HG02588 (cell line): ENCODE data around the gene HADHA.
"Not testable (repeated sequence)": the region's sequence is repeated elsewhere in the genome, so short reads cannot be mapped to it uniquely, and the experiment has no call there.

Experiments
- ATAC-seq: cut with Tn5 transposase; IDR thresholded peaks from one replicate; pipeline ENCODE4 v1.9.1; 2021; ENCODE audit warnings: mild to moderate bottlenecking, moderate library complexity; ENCODE audit not compliant: unreplicated experiment

HADHA gene

DNA sequence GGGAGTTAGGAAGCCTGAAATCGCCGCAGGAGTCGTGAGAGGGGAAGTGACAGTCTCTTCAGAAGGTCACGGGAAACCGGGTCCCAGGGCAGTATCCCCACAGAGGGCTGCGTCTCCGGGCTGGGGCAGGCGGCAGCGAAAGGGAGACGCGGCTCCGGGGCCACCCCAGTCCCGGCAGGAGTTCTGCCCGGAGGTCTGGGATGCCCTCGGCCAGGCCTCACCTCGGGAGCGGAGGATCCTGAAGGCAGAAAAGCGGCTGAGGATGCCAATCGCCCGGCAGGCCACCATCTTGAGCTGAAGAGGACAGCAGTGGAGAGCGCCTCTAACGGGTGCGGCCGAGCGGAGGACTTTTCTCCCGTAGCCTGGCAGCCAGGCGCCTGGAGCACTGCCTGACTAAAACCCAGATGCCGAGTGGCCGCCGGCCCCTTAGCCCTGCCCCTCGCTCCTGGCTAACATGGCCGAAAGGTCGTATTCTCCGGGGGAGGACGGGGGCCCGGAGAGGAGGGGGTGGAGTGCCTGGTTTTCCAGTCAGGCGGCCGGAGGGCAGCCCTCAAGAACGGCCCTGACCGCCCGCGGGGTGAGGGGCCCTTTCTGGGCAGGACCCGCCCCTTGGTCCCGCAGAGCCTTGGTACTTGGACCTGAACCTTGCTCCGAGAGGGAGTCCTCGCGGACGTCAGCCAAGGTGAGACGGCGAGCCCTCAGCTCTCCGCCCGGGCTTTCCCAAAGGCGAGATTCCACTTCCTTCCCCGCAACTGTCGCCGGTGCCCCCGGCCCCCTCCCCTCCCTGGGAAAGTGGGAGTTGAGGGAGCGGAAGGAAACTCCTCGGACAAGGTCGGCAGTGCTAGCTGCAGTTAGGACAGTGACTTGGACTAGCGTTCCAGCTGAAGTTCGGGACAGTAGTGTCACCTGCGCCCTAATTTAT is at the start of gene HADHA, which contains the start of gene HADHB:
TSS of gene HADHA (minus strand) at position 324 of the 922 bp plus-strand sequence. CDS start at position 288, 36 bp downstream.
TSS of gene HADHB (plus strand) at position 631 of the 922 bp plus-strand sequence. CDS start 9,316 bp downstream, outside the sequence.
- peak; percentile 69 for ATAC-seq

DNA sequence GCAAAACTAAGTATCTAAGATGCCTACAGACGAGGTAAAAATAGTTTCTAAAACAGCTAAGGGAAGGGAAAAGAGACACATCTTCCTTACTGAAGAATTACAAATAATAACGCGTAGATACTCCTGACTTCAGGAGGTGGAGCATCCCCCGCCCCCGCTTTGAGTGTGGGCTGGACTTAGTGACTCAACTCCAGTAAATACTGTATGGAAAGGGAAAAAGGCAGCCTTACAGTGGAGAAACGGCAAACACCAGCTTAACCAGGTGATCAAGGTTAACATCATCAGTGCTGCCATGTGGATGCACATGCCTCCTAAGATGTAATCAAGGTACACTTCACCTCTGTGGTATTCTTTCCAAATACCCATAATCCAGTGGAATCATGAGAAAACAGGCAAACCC is 48.2 kb upstream of the HADHA start:
- no peak for ATAC-seq

DNA sequence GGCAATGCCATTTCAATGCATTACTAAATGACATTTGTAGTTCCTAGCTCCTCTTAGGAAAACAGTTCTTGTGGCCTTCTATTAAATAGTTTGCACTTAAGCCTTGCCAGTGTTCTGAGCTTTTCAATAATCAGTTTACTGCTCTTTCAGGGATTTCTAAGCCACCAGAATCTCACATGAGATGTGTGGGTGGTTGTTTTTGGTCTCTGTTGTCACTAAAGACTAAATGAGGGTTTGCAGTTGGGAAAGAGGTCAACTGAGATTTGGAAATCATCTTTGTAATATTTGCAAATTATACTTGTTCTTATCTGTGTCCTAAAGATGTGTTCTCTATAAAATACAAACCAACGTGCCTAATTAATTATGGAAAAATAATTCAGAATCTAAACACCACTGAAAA is 45.6 kb upstream of the HADHA start:
- ATAC-seq, result no peak

DNA sequence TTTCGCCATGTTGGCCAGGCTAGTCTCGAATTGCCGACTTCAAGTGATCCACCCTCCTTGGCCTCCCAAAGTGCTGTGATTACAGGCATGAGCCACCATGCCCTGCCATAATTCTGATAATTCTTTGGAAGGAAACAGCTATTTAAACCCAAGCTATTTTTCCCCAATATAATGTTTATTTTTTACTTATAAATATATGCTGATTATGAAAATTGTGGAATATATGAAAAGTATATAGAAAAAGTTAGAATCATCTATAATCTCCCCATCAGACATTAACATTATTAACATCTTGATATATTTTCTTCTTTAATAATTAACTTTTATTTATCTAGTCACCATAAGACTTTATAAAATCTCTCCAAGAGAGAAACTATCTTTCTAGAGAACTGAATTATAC is 41.5 kb upstream of the HADHA start:
- ATAC-seq, result no peak

DNA sequence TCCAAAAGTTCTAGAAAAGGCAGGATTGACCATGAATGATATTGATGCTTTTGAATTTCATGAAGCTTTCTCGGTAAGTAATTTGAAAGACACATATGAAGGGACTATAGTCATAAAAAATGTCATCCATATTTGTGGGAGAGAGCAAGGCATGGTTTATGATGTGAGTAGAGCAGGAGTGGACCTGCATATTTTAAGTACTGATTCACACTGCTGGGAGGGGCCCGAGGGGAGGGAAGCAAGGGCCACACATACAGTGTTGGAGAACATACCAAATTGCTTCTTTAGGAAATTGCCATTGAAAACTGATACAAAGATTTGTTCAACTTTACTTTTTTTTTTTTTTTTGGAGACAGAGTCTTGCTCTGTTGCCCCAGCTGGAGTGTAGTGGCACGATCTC is 39.7 kb upstream of the HADHA start:
- no peak for ATAC-seq

DNA sequence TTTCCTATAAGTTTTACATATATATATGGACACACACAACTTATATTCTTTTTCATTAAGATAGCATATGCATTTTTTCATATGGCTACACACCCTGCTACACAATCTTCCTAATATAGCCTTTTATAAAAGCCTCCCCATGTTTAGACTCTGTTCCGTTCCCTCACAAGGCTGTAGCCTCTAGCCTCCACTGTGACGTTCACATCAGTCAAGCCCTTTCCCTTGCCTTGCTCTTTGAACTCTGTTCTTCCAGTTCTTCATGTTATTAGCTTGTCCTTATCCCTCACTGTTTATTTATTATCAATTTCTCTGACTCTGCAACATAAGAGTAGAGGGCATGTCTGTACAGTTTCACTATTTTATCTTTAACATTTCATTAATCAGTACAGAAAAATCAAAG is 39.2 kb upstream of the HADHA start:
- ATAC-seq, result no peak

DNA sequence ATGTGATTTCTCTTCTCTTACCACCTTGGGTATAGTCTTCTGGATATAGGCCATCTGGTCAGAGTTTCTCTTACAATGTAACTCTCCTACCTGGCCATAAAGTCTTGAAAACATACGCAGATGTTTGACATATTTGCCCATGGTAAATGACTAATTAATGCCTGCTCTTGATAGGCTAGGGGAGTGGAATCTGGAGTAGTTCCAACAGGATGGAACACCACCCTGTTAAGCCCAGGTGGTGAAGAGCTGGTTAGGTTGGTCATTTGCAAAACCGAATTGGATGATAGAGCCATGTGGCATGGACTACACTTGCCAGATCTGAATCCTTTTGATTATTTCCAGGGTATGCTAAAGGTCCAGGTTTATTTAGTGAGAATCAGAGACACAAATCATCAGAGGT is 36.8 kb upstream of the HADHA start:
- ATAC-seq, result no peak

DNA sequence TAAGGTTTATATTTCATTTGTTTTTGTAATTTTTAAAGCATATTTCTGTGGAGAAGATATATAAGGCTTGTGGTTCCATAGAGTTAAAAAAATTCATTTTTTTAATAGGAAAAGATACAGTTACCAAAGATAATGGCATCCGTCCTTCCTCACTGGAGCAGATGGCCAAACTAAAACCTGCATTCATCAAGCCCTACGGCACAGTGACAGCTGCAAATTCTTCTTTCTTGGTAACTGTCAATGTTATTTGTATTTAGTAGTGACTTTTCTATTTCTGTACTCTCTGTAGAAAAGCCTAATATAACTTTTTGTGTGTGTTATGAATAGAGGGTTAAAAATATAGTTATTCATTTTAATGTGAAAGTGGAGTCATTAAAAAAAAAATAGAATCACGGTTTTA is 35.5 kb upstream of the HADHA start:
- no peak for ATAC-seq

DNA sequence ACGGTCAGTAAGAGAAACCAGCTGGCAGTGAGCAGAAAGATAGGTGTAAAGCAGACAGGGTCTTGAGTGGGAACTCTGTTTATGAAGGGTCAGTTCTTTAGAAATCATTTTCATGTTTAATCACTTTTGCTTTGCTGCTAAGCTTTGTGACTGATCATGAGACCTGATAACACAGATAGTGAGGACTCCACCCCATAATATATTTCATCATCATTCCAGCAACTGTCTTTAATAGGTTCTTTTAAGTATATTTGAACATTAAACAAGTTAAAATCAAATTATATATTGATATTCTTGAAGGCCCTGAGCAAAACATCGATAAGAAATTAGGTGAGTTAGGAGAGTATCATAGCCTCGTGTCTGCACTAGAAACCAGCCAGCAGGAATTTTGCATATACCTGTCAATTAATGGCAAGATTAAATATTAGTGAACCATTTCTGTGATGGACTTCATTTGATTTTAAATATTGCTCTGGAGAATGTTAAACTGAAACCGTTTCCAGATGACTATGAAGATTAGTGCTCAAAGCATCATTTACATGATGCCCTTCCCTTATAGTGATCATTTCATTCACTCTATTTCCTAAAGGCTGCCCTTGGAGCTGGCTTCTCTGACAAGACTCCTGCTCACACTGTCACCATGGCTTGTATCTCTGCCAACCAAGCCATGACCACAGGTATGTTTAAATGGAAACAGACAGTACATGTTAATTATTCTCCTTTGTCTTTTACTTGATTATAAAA is 32.2 kb upstream of the HADHA start:
- ATAC-seq, result no peak

DNA sequence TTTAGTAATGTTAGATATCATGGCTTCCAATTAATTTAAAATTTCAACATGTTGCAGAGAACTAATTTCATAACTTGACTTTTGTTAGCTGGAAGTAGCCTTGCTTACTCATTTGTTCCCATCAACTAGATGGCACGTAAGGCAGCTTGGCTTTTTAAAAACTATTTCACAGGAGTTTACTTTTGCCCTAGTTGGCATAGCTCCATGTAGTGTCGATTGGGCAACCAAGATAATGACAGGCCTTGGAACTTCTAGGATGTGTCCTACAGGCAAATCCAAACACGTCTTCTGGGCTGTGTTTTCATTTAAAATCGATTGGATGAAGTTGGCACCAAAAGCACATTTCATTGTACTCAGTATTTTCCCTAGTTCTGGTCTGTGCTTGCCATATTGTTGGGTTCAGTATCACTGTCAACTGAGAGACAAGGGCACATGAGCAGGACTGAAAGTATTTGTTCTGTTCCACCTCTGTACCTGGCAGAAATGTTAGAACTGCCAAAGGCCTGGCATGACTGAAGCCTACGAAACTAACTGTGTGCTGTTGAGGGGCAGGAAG is 29.7 kb upstream of the HADHA start:
- no peak for ATAC-seq

DNA sequence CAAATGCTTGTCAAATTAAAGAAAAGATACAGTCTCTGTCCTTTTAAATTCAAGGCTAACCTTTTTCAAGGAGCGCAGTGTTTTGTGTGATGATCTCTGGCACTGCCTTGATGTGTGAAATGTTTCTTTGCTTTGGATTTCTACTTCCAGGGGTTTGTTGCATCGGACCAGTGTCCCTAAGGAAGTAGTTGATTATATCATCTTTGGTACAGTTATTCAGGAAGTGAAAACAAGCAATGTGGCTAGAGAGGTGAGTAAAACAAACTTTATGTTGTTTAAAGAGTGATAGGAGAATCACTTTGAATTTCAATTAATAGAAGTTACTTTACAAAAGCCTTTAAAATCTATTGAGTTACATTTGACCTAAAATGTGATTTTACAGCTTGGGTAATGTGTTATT is 29.1 kb upstream of the HADHA start:
- no peak for ATAC-seq

DNA sequence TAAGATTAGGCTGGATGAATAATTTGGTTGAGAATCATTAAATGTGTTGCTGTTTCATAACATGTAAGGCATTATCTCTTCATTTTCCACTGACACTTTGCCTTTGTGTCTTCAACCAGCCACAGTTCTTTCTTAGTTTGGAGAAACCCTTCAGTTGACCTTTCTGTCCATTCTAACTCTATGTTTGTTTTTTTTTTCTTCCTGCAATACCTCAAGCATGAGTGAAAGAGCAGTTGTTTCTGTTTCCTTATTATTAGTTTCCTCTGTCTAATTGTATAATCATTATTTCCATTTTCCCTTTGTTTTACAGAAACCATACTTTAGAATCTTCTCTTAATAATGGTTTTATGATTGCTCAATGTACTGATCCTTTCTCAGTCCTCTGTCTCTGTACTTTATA is 25.9 kb upstream of the HADHA start:
- no peak for ATAC-seq

DNA sequence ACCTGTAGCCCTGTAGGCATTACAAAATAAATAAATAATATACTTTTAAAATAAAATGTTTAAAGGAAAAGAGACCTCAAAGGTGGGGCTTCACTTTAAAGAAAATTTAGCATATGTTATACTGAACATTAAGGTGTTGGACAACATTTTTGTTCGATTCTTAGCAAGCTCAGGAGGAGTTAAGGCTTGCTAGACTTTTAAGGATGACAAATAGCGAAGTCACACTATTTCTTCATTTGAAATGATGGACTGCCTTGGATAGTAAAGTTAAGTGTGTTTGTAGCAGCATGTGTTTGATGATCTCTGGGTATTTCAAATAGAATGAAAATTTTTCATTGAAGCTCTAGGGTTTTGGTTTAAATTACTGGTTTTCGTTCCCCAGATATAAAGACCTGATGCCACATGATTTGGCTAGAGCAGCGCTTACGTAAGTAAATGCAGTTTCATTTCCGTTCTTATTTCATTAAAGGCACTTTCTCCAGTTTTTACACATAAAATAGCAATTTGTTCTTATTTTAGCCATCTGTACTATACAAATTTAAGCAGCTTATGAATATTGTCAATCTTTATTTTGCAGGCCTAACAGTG is 25.2 kb upstream of the HADHA start:
- ATAC-seq, result no peak

DNA sequence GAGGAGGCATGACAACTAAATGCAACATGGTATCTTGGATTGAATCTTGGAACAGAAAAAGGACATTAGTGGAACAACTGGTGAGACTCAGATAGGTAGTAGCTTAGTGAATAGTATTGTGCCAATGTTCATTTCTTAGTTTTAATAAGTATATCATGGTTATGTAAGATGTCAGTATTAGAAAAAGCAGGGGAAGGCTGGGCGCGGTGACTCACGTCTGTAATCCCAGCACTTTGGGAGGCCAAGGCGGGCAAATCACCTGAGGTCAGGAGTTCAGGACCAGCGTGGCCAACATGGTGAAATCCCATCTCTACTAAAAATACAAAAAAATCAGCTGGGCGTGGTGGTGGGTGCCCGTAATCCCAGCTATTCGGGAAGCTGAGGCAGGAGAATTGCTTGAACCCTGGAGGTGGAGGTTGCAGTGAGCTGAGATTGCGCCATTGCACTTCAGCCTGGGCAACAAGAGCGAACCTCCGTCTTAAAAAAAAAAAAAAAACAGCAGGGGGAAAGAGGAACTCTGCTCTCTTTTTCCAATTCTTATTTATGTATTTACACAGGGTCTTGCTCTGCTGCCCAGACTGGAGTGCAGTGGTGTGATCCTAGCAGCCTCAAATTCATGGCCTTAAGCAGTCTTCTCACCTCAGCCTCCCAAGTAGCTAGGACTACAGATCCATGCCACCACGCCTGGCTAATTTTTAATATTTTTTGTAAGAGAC is 24.4 kb upstream of the HADHA start:
- not testable (repeated sequence) for ATAC-seq

DNA sequence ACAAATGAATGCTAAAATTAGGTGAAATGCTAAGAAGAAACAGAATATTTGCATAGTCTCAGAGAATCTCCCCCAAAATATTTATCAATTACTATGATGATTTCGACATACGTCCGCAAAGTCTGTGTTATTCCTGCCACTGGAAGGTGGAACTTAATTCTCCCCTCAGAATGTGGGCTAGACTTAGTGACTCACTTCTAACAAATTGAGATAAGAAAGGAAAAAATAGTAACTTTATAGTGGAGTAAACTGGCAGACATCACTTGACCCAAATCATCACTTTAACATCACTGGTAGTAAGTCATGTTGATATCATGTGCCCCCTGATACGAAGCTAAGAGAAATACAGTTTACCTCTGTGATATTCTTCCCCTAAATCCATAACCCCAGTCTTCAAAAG is 23.8 kb upstream of the HADHA start:
- ATAC-seq, result no peak

DNA sequence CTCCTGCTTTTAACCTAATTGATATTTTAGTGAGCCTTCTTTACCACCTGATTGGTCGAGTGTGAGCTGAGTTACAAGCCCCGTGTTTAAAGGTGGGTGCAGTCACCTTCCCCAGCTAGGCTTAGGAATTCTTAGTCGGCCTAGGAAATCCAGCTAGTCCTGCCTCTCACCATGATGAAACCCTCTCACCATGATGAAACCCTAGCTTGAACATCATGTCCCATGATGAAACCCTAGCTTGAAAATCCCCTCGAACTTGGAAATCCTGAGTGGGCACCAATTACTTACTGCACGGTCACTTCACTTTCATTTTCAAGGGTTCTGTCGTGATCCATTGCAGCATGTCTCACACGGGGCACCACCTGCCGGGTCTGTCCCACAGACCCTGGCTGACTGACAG is 14.4 kb upstream of the HADHA start:
- ATAC-seq, result not testable (repeated sequence)

DNA sequence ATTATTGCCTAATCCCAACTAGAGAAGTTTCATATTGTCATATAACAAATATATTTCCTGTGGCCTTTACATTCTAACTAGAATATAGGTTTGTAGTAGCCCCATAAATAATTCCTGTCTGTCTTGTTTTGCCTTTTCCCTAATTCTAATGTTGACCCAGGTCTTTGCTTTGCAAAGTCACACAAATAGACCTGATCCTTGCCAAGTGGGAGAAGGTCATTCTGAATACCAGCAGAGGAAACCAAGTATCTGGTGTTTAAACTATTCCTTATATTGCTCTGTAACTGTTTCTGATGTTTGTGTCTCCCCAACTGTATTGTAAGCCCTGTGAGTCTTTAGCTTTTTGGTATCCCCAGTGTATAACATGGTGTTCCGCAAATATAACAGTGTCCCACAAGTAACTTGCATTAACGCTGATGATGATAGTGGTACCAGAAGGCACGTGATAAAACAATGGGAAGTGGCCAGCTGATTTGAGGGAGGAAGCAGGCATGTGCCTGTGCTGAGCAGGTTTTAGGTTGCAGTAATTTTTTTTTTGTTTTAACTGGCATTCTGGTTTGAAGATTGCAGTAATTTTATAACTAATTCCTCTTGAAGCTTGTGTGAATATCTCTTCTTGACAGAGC is 11.4 kb upstream of the HADHA start:
- ATAC-seq, result no peak

DNA sequence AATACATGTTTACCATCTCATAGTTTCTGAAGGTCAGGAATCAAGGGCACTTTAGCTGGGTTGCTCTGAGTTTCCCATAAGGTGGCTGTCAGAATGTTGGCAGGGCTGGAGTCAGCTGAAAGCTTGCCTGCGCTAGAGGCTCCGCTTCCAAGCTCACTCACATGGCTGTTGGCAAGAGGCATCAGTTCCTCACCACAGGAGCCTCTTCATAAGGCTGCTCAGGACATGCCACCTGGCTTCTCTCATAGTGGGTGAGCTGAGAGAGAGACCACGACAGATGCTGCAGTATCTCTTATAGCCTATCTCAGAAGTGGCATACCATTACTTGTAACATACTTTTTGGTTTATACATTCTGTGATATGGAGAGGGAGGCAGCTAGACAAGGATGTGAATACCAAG is 7.5 kb upstream of the HADHA start:
- ATAC-seq, result no peak

DNA sequence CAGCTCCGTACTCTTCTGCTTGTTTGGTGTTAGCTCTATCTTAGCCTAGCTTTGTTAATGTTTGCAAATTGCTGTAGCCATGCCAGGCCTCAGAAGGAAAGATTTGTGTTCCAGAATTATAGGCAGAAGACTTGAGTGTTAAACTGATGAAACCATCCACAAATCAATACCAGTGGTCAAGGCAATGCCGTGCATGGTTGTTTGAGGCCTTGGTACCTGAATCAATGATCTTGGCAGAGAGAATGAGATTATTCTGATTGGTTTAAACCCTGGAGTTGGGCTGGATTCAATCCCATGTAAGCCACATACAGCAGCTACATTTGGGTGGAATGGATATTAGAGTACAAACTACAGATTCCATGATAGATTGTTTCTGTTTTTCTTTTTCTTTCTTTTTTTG is 5.2 kb upstream of the HADHA start:
- ATAC-seq, result no peak

DNA sequence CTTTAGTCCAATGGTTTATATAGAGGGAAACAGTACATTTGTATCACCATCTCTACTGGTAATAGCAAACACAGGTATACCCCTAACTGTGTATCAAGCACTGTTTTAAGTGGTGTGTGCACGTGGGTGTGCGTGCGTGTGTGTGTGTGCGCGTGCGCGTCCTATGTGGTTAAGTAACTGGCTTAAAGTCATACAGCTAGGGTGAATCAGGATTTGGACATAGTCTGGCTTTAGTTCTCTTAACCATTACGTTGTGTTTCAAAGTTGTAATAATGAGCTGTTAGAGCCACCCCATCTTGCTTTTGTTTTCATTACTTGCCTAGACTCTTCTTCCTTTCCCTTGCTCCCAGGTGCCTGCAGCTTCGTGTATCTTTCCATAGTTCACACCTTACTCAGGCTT is 2.4 kb upstream of the HADHA start:
- ATAC-seq, result no peak
